Neuron (in vitro differentiated cells): ENCODE results near the gene TM4SF18.
"Not testable (repeated sequence)": the region's sequence is repeated elsewhere in the genome, so short reads cannot be mapped to it uniquely, and the experiment has no call there.

ENCODE experiments used
- H2AFZ ChIP-seq: one replicate; pipeline ENCODE4 v1.6.1; 2013; ENCODE audit warnings: low read depth, mild to moderate bottlenecking, inconsistent platforms, low read length, moderate library complexity
- H3K27me3 ChIP-seq: one replicate; pipeline ENCODE4 v1.6.1; 2013; ENCODE audit warnings: low read length; ENCODE audit not compliant: insufficient read depth
- H3K36me3 ChIP-seq: one replicate; pipeline ENCODE4 v1.6.1; 2013; ENCODE audit warnings: low read length; ENCODE audit not compliant: insufficient read depth
- H3K4me1 ChIP-seq: one replicate; pipeline ENCODE4 v1.6.1; 2013; ENCODE audit warnings: low read length; ENCODE audit not compliant: insufficient read depth
- H3K4me3 ChIP-seq: 2 replicates; pipeline ENCODE4 v1.5.1; 2013; ENCODE audit warnings: mild to moderate bottlenecking, low read length, moderate library complexity
- H3K9me3 ChIP-seq: one replicate; pipeline ENCODE4 v1.6.1; 2013; ENCODE audit warnings: low read length

The TM4SF18 gene, protein sequence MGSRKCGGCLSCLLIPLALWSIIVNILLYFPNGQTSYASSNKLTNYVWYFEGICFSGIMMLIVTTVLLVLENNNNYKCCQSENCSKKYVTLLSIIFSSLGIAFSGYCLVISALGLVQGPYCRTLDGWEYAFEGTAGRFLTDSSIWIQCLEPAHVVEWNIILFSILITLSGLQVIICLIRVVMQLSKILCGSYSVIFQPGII

DNA sequence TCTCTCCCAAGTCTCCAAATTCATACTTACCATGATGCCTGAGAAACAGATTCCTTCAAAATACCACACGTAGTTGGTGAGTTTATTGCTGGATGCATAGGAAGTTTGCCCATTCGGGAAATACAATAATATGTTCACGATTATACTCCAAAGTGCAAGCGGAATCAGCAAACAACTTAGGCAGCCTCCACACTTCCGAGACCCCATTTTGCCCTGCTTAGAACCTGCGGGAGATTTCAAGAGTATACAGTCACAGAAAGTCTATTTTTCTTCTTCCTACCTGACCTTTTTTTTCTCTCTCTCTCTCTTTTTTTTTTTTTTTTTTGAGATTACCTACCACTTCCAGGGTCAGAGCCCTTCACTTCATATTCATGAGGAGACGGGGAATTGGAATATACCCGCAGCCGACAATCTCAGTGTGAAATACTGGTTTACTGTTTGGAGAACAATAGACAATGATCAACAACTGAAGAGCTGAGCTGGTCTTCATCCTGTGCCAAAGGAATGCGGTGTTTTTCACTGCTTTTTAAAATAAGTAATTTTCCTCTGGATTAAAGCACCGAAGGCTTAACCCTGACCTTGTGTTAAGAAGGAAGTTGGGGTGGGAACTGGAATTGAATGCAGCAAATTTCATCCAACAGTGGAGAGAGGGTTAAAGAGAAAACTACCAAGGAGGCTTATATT, at the start of gene TM4SF18:
Gene TM4SF18, minus strand, starts transcription at position 461 of the 684 bp plus-strand sequence. Its CDS starts 254 bp downstream, at position 207.
- no peaks in the 10 kb centered on the region for H3K9me3 ChIP-seq
- H2AFZ ChIP-seq = peak within 1 kb of the TSS; percentile 35
- no peaks in the 10 kb centered on the region for H3K27me3 ChIP-seq
- H3K36me3 ChIP-seq = no peaks in the 10 kb centered on the region
- peak within 1 kb of the TSS; percentile 17 for H3K4me3 ChIP-seq
- H3K4me1 ChIP-seq = peaks cover 12% of the 10 kb centered on the region

DNA sequence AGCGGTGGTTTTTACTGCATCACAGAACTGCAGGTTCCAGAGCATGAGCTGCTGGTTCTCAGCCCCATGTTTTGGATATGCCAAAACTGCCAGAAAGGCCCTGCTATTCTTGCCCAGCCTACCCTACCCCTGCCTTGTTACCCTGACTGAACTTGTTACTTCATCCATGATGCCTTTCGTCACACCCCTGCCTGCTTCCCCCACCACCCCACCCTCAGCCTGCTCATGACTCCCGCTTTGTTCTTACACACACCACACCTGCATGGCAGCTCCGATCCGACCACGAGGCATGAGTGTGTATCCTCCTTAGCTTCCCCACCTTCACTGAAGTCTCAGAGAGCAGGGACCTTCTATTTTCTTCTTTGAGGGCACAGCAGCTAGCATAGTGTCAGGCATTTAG, 49.1 kb upstream of the TM4SF18 start:
- Histone ChIP-seq H3K9me3 (no peaks in the 10 kb centered on the region), H3K4me1 (peaks cover 11% of the 10 kb centered on the region), H2AFZ (no peak overlapping the region), H3K27me3 (no peaks in the 10 kb centered on the region), H3K4me3 (no peak overlapping the region), H3K36me3 (no peaks in the 10 kb centered on the region)

DNA sequence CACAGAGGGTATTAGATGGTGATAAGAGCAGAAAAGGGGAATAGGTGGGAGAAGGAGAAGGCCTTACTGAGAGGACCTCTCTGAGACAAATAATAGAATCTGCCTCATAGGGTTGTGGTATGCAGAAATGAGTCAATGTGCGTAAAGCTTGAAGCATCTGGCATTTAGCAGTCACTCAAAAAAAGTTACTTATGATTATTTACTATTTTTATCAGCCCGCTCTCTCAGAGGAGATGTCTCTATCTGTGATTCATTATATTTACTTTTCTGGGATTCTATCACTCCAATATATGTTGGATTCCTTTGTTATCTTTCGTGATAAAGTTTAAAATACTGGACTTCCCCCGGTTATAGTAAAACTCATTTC, 48.6 kb upstream of the TM4SF18 start:
- H3K36me3 ChIP-seq = no peaks in the 10 kb centered on the region
- peaks cover 11% of the 10 kb centered on the region for H3K4me1 ChIP-seq
- no peak overlapping the region for H3K4me3 ChIP-seq
- H2AFZ ChIP-seq = no peak overlapping the region
- H3K9me3 ChIP-seq = no peaks in the 10 kb centered on the region
- no peaks in the 10 kb centered on the region for H3K27me3 ChIP-seq

DNA sequence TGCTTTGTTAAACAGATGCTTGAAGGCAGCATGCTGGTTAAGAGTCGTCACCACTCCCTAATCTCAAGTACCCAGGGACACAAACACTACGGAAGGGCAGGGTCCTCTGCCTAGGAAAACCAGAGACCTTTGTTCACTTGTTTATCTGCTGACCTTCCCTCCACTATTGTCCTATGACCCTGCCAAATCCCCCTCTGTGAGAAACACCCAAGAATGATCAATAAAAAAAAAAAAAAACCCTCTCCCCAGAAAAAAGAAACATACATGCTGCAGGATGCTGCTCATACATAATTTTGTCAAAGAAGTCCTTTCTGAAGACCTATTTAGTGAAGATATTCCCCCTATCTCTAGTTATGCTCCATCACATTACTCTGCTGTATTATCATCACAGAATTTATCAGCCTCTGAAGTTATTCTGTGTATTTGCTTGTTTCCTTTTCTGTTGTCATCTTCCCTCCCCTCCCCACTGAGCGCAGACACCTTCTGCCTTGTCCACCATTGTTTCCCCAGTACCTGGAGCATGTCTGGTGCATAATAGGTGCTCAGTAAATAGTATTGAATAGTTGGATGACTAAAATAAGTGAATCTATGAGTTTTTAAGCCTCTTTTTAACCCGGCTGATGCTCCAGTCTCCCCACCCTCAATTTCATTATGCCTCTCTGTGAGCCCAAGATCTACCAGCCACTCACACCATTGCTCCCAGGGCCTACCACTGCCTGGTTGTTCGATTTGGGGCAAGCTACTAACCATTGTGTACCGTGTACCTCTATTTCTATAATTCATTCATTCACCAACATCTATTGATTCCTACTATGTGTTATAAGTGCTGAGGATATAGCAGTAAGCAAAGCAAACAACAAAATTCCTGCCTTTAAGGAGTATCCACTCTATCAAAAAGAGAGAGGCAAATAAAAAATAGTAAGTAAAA, 48.0 kb upstream of the TM4SF18 start:
- Histone ChIP-seq H3K4me1 (peaks cover 6% of the 10 kb centered on the region), H2AFZ (no peak overlapping the region), H3K9me3 (no peaks in the 10 kb centered on the region), H3K4me3 (no peak overlapping the region), H3K36me3 (no peaks in the 10 kb centered on the region), H3K27me3 (no peaks in the 10 kb centered on the region)

DNA sequence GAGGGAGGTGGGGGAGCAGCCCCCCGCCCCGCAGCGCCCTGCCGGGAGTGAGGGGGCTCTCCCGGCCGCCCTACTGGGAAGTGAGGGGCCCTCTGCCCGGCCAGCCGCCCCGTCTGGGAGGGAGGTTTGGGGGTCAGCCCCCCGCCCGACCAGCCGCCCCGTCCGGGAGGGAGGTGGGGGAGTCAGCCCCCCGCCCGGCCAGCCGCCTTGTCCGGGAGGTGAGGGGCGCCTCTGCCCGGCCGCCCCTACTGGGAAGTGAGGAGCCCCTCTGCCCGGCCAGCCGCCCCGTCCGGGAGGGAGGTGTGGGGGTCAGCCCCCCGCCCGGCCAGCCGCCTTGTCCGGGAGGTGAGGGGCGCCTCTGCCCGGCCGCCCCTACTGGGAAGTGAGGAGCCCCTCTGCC, 46.8 kb upstream of the TM4SF18 start:
- not testable (repeated sequence) for H3K4me1 ChIP-seq, H3K9me3 ChIP-seq, H2AFZ ChIP-seq, H3K36me3 ChIP-seq, H3K27me3 ChIP-seq, H3K4me3 ChIP-seq

DNA sequence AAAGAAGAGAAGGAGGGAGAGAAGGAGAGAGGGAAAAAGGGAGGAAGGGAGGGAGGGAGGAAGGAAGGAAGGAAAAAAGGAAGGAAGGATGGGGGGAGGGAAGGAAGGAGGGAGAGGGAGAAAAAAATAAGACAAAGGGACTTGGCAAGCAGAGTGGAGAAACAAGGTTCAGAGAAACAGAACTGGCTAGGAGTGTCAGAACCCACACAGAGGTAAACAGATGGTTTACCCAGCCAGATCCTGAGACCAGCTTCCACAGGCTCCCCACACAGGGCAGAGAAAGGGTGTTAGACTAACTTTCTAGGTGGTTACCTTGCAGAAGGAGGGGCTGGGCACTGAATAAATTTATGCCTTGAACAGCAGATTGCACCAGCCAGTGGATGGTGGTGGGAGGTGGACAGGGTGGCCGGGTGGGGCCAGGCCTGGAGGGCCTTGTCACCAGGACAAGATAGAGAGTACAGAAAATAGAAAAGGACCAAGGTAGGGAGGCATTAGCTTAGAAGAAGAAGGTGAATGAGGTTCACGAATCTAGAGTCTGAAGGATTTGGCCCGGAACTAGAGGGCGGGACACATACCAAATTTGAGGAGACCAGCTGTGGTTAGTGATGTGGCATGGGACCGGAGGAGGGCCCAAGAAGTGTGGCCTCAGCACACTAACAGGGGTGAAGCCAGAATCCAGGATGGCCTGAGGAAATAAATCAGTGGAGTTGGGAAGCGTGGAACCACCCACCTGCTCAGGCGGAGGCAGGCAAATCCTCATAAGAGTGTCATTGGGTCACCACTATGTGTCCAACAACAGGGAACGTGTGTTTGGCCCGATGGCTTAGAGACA, 45.3 kb upstream of the TM4SF18 start:
- H3K27me3 ChIP-seq = no peaks in the 10 kb centered on the region

DNA sequence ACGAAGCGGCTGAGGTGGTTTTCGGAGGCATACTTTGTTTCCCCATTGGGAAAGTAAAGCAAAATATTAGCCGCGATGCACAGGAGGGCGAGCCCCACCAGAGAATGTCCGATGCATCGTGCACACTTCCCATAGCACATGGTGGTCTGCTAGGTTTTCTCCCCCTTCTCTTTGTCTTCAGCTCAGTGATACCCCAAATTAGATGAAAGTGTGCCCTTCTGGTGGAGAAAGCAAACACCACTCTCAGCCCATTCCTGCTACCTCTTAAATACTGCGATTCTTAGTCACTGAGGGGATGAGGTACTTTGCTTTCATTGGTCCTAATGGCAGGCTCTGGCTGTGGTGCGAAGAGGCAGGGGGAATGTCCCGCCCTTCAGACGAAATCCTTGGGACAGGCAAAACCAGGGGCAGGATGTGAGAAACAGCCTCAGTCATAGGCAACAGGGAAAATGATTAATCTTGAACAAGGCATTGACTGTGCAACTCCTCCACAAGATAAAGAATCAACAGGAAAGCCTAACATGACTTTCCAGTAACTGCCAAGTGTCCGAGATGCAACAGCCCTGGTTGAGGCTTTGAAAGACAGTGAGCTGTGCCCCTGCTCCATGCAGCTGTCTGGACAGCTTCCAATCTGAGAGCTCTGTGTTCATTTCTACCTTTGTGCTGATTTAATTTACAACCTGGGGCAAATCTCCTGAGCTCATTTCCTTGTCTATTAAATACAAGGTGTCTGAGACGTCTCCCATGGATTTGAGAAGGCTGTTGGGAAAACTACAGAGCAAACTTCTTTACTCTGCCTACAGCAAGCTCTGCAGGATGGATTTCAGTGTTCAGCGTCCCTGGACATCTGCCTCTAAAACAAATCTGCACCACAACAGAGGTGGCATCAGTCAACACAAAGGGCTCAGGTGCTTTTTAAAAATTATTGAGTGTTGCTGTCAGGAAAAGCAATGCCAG, 44.2 kb upstream of the TM4SF18 start, which contains the start of gene TM4SF1:
Gene TM4SF1, minus strand, starts transcription at position 242 of the 957 bp plus-strand sequence. Its CDS starts 102 bp downstream, at position 140.
- H3K36me3 ChIP-seq = no peaks in the 10 kb centered on the region
- H3K4me3 ChIP-seq = no peak within 1 kb of the TSS
- no peaks in the 10 kb centered on the region for H3K27me3 ChIP-seq
- H3K4me1 ChIP-seq = no peaks in the 10 kb centered on the region
- no peak within 1 kb of the TSS for H2AFZ ChIP-seq
- H3K9me3 ChIP-seq = no peaks in the 10 kb centered on the region

More for the DNA sequence above, 45.3 kb upstream of the TM4SF18 start:
- Histone ChIP-seq H3K9me3 (no peaks in the 10 kb centered on the region), H3K4me1 (no peaks in the 10 kb centered on the region), H3K36me3 (no peaks in the 10 kb centered on the region), H2AFZ (no peak overlapping the region), H3K4me3 (no peak overlapping the region)

DNA sequence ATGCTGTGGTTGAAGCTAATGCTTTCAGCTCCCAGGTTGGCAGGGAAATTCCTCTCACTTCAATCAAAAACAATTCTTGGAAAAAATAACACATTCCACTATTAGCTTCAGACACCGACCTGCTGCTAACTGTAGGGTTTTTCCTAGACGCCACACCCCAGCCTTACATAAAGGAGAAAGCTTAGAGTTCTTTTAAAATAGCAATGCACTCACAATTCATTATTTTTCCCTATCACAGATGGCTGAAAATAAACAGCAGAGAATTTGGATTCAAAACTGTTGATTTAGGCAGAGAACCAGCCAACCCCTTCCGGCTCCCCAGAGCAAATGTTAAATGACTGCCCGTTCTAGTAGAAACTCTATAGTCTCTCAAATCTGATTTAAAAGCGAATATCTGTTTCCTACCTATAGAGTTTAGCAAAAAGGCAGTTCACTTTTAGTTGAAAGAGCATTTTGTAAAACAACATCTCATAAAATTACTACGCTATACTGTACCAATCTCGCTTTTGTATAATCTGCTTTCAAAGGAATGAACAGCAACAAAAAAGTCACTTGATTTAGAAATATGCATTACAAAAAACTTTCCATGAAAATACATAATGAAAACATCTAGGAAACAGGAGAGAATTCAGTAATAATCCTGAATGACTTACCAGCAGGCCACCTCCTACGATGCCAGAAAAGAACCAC, 43.4 kb upstream of the TM4SF18 start:
- no peaks in the 10 kb centered on the region for H3K9me3 ChIP-seq
- H3K4me1 ChIP-seq = no peaks in the 10 kb centered on the region
- H3K36me3 ChIP-seq = no peaks in the 10 kb centered on the region
- no peaks in the 10 kb centered on the region for H3K27me3 ChIP-seq
- H3K4me3 ChIP-seq = no peak overlapping the region
- H2AFZ ChIP-seq = no peak overlapping the region

DNA sequence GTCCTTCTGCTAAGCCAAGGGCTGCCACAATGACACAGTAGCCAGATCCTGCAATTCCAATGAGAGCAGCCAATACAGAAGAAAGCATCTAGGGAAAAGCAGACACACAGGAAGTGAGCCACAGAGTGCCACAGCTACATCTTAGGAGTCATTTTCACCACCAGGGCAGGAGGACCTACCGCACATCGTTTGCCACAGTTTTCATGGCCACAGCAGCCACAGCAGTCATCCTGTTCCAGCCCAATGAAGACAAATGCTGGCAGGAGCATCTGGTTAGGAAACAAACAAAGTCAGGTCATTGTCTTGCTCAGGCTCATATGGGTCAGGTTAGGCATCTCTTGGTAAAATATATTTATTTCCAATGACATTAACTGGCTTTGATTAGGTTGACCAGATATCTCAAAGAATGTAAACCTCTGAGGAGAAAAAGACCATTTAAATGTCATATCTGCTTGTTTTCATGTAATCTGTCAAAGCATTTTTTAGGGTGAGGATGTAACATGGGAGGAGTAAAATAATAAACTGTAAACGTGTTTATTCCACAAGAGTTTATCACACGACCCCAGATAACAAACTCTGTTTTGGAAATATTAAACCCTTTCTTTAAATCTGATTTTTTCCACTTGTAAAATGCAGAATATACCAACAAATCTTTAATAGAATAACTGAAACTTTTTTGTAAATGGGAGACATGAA, 42.2 kb upstream of the TM4SF18 start:
- H3K9me3 ChIP-seq = no peaks in the 10 kb centered on the region
- H3K4me3 ChIP-seq = no peak overlapping the region
- no peaks in the 10 kb centered on the region for H3K4me1 ChIP-seq
- no peaks in the 10 kb centered on the region for H3K36me3 ChIP-seq
- H2AFZ ChIP-seq = no peak overlapping the region
- no peaks in the 10 kb centered on the region for H3K27me3 ChIP-seq

DNA sequence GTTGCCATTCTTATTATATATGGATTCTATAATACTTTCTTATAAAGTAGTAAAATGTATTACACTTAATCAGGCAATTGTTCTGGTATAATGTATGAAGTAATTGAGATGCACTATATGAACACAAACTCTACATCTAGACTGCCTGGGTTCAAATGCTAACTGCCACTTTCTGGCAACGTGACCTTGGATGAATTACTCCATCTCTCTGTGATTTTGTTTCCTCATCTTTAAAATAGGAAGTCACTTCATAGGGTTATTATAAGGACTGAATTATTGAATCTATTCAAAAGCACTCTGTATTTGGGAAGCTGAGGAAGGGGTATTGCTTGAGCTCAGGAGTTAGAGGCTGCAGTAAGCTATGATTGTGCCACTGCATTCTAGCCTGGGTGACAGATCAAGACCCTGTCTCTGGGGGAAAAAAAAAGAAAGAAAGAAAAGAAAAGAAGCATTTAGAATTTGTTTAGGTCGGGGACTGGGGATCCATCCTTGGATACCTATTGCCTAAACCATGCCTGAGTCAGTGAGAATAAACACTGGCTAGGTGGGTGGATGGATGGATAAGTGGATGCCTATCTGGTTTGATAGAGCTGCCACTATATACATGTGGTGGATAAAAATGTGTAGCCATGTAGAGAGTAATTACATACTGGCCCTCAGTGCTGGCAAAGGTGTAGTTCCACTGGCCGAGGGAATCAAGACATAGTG, 41.5 kb upstream of the TM4SF18 start:
- Histone ChIP-seq H3K4me1 (no peaks in the 10 kb centered on the region), H3K4me3 (no peak overlapping the region), H3K36me3 (no peaks in the 10 kb centered on the region), H3K27me3 (no peaks in the 10 kb centered on the region), H2AFZ (no peak overlapping the region), H3K9me3 (no peaks in the 10 kb centered on the region)
